ENCODE data around the gene COPB1. TPM values are rescaled to one million over a fixed set of nuclear protein-coding genes. Genes with fewer than 3 reads are reported as not detected.
A peak's percentile ranks its signal among the peaks of the same experiment; 100 is the strongest.

COPB1 gene
- total and polyA plus RNA-seq, 9 of the 15 experiments (the other 6 are each of a cell fraction or from before 2014, with no cell fraction given) = 64.7 to 188 (median 91.6) TPM

DNA sequence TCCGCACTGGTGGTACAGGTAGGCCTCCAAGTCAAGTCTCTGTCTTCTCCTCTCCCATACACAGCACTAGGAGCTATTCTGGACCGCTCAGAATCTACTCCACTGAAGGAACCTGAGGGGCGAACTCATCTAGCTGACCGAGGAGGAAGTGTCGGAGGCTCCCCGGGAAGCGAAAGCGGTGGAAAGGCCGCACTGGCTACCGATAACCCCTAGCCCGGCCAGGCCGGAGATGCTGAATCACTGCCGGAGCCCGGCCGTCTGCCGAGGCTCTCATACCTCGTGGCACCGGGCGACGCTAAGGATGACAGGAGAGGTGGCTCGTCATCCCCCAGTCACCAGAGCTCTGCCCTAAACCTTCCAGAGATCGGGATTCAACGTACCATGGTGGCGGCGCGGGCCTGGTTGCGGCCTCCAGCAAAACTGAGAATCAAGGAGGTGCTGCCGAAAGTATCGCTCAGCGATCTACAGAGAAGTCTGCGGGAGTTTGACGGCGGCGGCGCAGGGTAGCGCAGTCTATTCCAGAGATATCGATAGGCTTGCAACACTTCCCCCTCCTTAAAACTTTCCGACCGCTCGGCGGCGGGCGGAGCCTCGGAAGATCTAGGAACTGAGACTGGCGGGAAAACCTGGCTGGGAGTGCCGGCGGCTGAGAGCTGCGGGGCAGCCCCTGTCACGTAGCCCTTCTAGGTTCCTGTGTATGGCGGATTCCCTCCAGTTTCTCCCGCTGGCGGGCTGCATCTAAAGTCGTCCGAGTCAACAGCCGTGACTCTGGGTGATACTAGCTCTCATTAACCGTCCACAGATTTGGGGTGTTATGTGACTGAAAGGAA is 20.5 kb upstream of the COPB1 start, which contains the start of gene PSMA1 (continued):
- TF ChIP-seq FOXA3 (CRISPR knock-in tag; conservative IDR thresholded peaks at IDR 0.05 in 1 of 2, IDR thresholded peaks at IDR 0.05 in 1 of 2) (no peak), ATF3 (IDR thresholded peaks at IDR 0.05) (peak; percentile 43; the same call in 1 of the 2 replicates), ATF3 (CRISPR knock-in tag; conservative IDR thresholded peaks at IDR 0.05) (peak; percentile 56; the same call in 1 of the 2 replicates), MYC (IDR thresholded peaks at IDR 0.05; ENCODE audit: low read depth, low read length) (peak; percentile 97), MYC (CRISPR knock-in tag; IDR thresholded peaks at IDR 0.05; ENCODE audit: borderline replicate concordance, low read depth) (peak; percentile 95), CREBBP (IDR thresholded peaks at IDR 0.05; ENCODE audit: low read depth, low read length) (no peak), CREB5 (CRISPR knock-in tag; IDR thresholded peaks at IDR 0.05) (no peak), ARID1B (IDR thresholded peaks at IDR 0.05) (peak; percentile 26), ZBTB7A (IDR thresholded peaks at IDR 0.05; ENCODE audit: borderline replicate concordance, control insufficient read depth, low read depth, low read length) (no peak; the same call in 1 of the 2 replicates), E2F8 (IDR thresholded peaks at IDR 0.05; ENCODE audit: low read depth, partially characterized antibody) (peak; percentile 97), MED1 (CRISPR knock-in tag; IDR thresholded peaks at IDR 0.05; ENCODE audit: borderline replicate concordance) (no peak), SREBF2 (CRISPR knock-in tag; IDR thresholded peaks at IDR 0.05) (no peak), TEAD2 (tag; IDR thresholded peaks at IDR 0.05) (no peak), ZNF197 (CRISPR knock-in tag; IDR thresholded peaks at IDR 0.05; ENCODE audit: low read depth) (0 out of 2 replicates have a peak, but pooled peaks have one; percentile 71)
- TF ChIP-seq, protein P1, sequence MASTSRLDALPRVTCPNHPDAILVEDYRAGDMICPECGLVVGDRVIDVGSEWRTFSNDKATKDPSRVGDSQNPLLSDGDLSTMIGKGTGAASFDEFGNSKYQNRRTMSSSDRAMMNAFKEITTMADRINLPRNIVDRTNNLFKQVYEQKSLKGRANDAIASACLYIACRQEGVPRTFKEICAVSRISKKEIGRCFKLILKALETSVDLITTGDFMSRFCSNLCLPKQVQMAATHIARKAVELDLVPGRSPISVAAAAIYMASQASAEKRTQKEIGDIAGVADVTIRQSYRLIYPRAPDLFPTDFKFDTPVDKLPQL (IDR thresholded peaks at IDR 0.05; ENCODE audit: extremely low read depth, insufficient read length) = peak; percentile 65
- TF ChIP-seq, protein P2, sequence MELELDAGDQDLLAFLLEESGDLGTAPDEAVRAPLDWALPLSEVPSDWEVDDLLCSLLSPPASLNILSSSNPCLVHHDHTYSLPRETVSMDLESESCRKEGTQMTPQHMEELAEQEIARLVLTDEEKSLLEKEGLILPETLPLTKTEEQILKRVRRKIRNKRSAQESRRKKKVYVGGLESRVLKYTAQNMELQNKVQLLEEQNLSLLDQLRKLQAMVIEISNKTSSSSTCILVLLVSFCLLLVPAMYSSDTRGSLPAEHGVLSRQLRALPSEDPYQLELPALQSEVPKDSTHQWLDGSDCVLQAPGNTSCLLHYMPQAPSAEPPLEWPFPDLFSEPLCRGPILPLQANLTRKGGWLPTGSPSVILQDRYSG (tag; conservative IDR thresholded peaks at IDR 0.05; ENCODE audit: low read depth) = 0 out of 2 replicates have a peak, but pooled peaks have one; percentile 33
- TF ChIP-seq, protein P3, sequence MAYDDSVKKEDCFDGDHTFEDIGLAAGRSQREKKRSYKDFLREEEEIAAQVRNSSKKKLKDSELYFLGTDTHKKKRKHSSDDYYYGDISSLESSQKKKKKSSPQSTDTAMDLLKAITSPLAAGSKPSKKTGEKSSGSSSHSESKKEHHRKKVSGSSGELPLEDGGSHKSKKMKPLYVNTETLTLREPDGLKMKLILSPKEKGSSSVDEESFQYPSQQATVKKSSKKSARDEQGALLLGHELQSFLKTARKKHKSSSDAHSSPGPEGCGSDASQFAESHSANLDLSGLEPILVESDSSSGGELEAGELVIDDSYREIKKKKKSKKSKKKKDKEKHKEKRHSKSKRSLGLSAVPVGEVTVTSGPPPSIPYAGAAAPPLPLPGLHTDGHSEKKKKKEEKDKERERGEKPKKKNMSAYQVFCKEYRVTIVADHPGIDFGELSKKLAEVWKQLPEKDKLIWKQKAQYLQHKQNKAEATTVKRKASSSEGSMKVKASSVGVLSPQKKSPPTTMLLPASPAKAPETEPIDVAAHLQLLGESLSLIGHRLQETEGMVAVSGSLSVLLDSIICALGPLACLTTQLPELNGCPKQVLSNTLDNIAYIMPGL (CRISPR knock-in tag; IDR thresholded peaks at IDR 0.05) = 0 out of 2 replicates have a peak, but pooled peaks have one; percentile 74

Measured in K562 (cell line).